Heart left ventricle (tissue), 16 donors: Measurements from ENCODE around the gene LPAR5. TPM values are rescaled to one million over a fixed set of nuclear protein-coding genes. Genes with fewer than 3 reads are reported as not detected.
A peak's percentile ranks its signal among the peaks of the same experiment; 100 is the strongest.

ENCODE experiments used
- ATAC-seq, 4 donors: fragments of 200-7000 bp; cut with Tn5 transposase; one replicate each; pipeline ENCODE4 v1.9.1; 2020 to 2022; ENCODE audit warnings: moderate library complexity in 4 of 4, mild to moderate bottlenecking in 3 of 4, moderate number of reproducible peaks in 1 of 4
- DNase-seq, 5 donors: peaks; one replicate each; pipeline ENCODE4 v3.0.0-alpha.2; 2020
- H3K27ac ChIP-seq, 12 donors: fragments of 200-600 bp; sonication (generic) in 4 of 12; one replicate each; pipeline versions ENCODE4 v1.5.0 to v1.8.0; 2016 to 2022; ENCODE audit warnings: mild to moderate bottlenecking in 2 of 12
- H3K27me3 ChIP-seq, 9 donors: fragments of 200-600 bp; sonication (generic) in 2 of 9; one replicate each; pipeline versions ENCODE4 v1.5.1 to v1.8.0; 2016 to 2022; ENCODE audit warnings: mild to moderate bottlenecking in 3 of 9
- H3K36me3 ChIP-seq, 9 donors: fragments of 200-600 bp; sonication (generic) in 2 of 9; one replicate each; pipeline versions ENCODE4 v1.5.0 to v1.8.0; 2018 to 2022; ENCODE audit warnings: mild to moderate bottlenecking in 2 of 9
- H3K4me1 ChIP-seq, 12 donors: fragments of 200-600 bp; sonication (generic) in 4 of 12; one replicate each; pipeline versions ENCODE4 v1.5.0 to v1.8.0; 2016 to 2022; ENCODE audit warnings: mild to moderate bottlenecking in 3 of 12
- H3K4me3 ChIP-seq, 12 donors: fragments of 200-600 bp; sonication (generic) in 4 of 12; one replicate each; pipeline versions ENCODE4 v1.5.0 to v1.8.0; 2017 to 2022; ENCODE audit warnings: mild to moderate bottlenecking in 9 of 12, moderate library complexity in 4 of 12
- H3K9me3 ChIP-seq, 12 donors: fragments of 200-600 bp; sonication (generic) in 4 of 12; one replicate each; pipeline versions ENCODE4 v1.5.0 to v1.8.0; 2016 to 2022; ENCODE audit warnings: mild to moderate bottlenecking in 1 of 12
- POLR2A ChIP-seq, 2 donors: fragments of 450-650 bp; IDR thresholded peaks; one replicate each; pipeline ENCODE4 v1.6.1; 2017; ENCODE audit warnings: antibody characterized with exemption in 2 of 2, mild to moderate bottlenecking in 2 of 2, moderate library complexity in 2 of 2
- WGBS, 4 donors: extraction: QIAGEN DNeasy Blood & Tissue Kit in 2 of 4; methylation state at CpG; one replicate each; pipeline versions ENCODE4 v1.1.5 to v1.1.7; 2013 to 2018; 5-methylcytosine and 5-hydroxymethylcytosine counted together
- intact Hi-C, 10 donors: fragments of 100-400 bp; cut with DNase I; formaldehyde crosslinking; loops; one replicate each; pipeline versions ENCODE4 v1.11.1 to v1.14.2; 2022
- long read RNA-seq, 3 donors: library from polyadenylated mRNA; unstranded; transcript quantifications; one replicate each; pipeline ENCODE4 v2.0.0, GENCODE V29; 2020 to 2021
- polyA plus RNA-seq, 2 donors: library from polyadenylated mRNA; stranded (reverse); fragments of 200-250 nt; gene quantifications; one replicate each; pipeline ENCODE4 v1.2.3, GENCODE V29; 2013
- total RNA-seq, 9 donors: library from RNA; depleted of rRNA in 2 of 9; stranded (reverse); fragments of >200 nt in 2 of 9; fragmentation: NEBNext Ultra II Directional in 3 of 9; extraction: Animal tissue kit (Norgen Biotek cat#: 25700) in 3 of 9; gene quantifications; one replicate each; pipeline versions ENCODE4 v1.1.0 to v1.2.4, GENCODE V29; 2016 to 2023
- TF ChIP-seq, protein P1 (sequence below), 12 donors: fragments of 200-600 bp; sonication (generic) in 4 of 12; IDR thresholded peaks; one replicate each; pipeline versions ENCODE4 v1.5.0 to v1.8.0; 2018 to 2022; ENCODE audit warnings: antibody characterized with exemption in 12 of 12, mild to moderate bottlenecking in 5 of 12
- donor health status: ischemic (EF 13 %, LVEDD 7.1; RV severe dilation, severe dysfunction).
- donor health status: healthy with polysubstance abuse.
- donor health status: DM: no; HTN: yes; CAD: no.
- donor health status: DM: no; HTN: no; CAD: no.
- donor health status: ischemic (EF 25% LVEDD 6.9; RV normal size, moderate dysfunction).
- donor health status: ischemic (EF 25% LVEDD 5.7; RV mildly dilated, moderate dysfunction).
- donor health status: healthy.
- donor health status: DM: yes; HTN: yes; CAD: no.
- donor health status: ischemic (EF 35%, LVEDD 5.7; RV mildly dilated, moderate dysfunction).
- donor health status: nonischemic (EF 11% LVEDD 7.7; RV severe dilation, severe dysfunction).
- donor health status: DM: yes; HTN: yes; CAD: no.
- donor health status: PGD.
- donor health status: ischemic (EF 29% LVEDD 5.4; RV normal size, mild dysfunction).
- donor health status: nonischemic (EF 23%, LVEDD 6.1; RV moderate dilation, normal function).

LPAR5 gene
- 10 to 100 TPM in 1 of 9 donors, 1 to 10 TPM in 8; 3.7 to 11.7 (median 4.8) TPM for total RNA-seq
- 1 to 10 TPM; 3.5 to 4.7 TPM for polyA plus RNA-seq
- long read RNA-seq, donor 1, partial matches to known transcripts, result 0 of 15 reads
- long read RNA-seq, donor 1, other reads (novel, unspliced or antisense), result 11 of 15 reads
- long read RNA-seq, donor 2, partial matches to known transcripts, result 0 of 10 reads
- long read RNA-seq, donor 2, other reads (novel, unspliced or antisense), result 8 of 10 reads
- long read RNA-seq, donor 3, partial matches to known transcripts, result 0 of 9 reads
- long read RNA-seq, donor 3, other reads (novel, unspliced or antisense), result 6 of 9 reads

DNA sequence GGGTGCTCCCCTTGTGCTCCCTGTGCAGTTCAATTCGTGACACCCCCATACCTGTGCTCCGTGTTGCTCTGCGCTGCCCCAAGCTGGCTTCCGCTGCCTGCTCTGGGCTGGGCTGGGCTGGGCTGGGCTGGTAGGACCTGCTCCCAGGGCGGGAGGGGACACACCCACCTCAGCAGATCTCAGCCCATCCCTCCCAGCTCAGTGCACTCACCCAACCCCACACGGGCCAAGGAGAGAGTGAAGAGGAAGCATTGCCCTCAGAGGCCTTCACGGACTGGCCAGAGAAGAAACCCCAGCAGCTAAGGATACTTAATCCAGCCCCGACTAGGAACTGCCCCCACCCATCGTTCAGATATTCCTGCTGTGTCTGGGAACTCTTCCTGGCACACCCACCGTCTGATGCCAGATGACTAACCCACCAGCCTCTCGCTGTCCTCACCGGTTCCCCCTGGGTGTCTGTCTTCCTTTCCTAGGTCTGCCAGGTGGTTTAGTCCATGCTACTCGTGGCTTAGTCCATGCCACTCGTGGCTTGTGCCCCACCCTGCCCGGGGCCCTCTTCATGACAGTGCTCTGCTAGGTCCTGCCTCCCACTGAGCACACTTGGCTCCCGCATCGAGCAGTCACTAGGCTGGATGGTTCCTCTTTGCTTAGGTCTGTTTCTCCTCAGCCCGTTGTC, at the start of gene LPAR5:
TSS of gene LPAR5 (minus strand) at position 104 of the 676 bp plus-strand sequence. CDS start 14,711 bp downstream, outside the sequence.
- Histone ChIP-seq H3K4me3 (peak within 1 kb of the TSS in 3 of 12 donors; percentile 6 to 37 (median 29)), H3K9me3 (no peaks in the 10 kb centered on the region), H3K36me3 (no peaks in the 10 kb centered on the region), H3K27me3 (peaks cover 0 to 6% (median 0%) of the 10 kb centered on the region in 9 donors), H3K4me1 (peaks cover 0 to 74% (median 0%) of the 10 kb centered on the region in 12 donors), H3K27ac (peak within 1 kb of the TSS in 3 of 12 donors; percentile 19 to 62 (median 41))
- intact Hi-C loops, result no loop called here
- DNase-seq, result peak in 2 of 5 donors; percentile 25 to 44
- TF ChIP-seq POLR2A (IDR thresholded peaks at IDR 0.05), result no peak
- TF ChIP-seq, protein P1, sequence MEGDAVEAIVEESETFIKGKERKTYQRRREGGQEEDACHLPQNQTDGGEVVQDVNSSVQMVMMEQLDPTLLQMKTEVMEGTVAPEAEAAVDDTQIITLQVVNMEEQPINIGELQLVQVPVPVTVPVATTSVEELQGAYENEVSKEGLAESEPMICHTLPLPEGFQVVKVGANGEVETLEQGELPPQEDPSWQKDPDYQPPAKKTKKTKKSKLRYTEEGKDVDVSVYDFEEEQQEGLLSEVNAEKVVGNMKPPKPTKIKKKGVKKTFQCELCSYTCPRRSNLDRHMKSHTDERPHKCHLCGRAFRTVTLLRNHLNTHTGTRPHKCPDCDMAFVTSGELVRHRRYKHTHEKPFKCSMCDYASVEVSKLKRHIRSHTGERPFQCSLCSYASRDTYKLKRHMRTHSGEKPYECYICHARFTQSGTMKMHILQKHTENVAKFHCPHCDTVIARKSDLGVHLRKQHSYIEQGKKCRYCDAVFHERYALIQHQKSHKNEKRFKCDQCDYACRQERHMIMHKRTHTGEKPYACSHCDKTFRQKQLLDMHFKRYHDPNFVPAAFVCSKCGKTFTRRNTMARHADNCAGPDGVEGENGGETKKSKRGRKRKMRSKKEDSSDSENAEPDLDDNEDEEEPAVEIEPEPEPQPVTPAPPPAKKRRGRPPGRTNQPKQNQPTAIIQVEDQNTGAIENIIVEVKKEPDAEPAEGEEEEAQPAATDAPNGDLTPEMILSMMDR (IDR thresholded peaks at IDR 0.05), result no peak
- peak in 3 of 4 donors; percentile 35 to 58 (median 49) for ATAC-seq
- WGBS, 4 donors, result 60 to 76% (median 64%) methylated on average over 18 of the region's 18 CpGs

DNA sequence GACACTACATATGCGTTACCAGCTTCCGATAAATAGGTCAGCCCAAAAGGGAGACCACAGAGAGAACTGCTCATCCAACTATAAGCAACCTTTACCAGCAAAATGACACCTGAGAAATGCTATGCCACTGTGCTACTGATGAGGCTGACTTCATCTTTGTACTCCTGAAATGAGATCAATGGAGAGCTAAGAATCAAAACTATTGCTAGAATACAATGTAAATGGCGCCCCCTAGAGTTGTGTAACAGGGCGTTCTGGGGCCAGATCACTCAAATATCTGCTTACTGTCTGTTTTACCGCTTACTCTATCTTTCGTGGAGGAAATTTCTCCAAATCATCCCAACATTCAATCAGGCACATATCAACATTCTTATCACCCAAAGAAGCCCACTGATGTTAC, 48.9 kb upstream of the LPAR5 start:
- 70 to 72% (median 70%) methylated on average over 6 of the region's 6 CpGs for WGBS, 4 donors
- peaks cover 0 to 68% (median 36%) of the 10 kb centered on the region in 9 donors for H3K36me3 ChIP-seq
- no peak for DNase-seq
- no peak for ATAC-seq
- intact Hi-C loops, result loop anchor here in 2 of 10 donors (2.0 to 5.0 kb wide), 2 partner anchors 16 to 38 kb away; partner anchors contain the start of gene COPS7A (in 1 of the 2)
- H3K27me3 ChIP-seq, result no peaks in the 10 kb centered on the region
- H3K4me1 ChIP-seq, result peaks cover 0 to 39% (median 23%) of the 10 kb centered on the region in 12 donors
- H3K4me3 ChIP-seq, result no peak overlapping the region
- TF ChIP-seq, protein P1 (IDR thresholded peaks at IDR 0.05), result peak in 10 of 12 donors; percentile 23 to 52 (median 45)
- no peak for TF ChIP-seq POLR2A (IDR thresholded peaks at IDR 0.05)
- H3K27ac ChIP-seq, result no peak overlapping the region
- no peaks in the 10 kb centered on the region for H3K9me3 ChIP-seq

DNA sequence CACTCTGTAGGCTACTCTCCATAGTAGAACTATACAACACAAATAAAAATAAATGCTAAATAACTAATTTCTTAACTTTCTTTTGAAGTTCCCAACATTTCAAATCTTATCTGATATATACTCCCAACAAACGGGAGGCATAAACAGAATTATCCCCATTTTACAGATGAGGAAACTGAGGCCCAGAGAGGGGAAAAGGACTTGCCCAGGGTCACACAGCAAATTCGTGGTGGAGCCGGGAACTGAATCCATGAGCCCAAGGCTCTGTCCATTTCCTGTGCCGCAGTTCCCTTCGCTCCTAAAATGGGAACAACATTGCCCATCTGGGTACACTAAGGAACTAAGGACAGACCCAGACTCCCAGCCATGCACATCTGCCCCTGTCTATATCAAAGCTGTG, 41.2 kb upstream of the LPAR5 start:
- intact Hi-C loops, result no loop called here
- Histone ChIP-seq H3K36me3 (peaks cover 7 to 99% (median 93%) of the 10 kb centered on the region in 9 donors), H3K4me1 (no peaks in the 10 kb centered on the region), H3K27me3 (no peaks in the 10 kb centered on the region), H3K9me3 (no peaks in the 10 kb centered on the region), H3K27ac (no peak overlapping the region), H3K4me3 (no peak overlapping the region)
- 86 to 94% (median 93%) methylated on average over 5 of the region's 5 CpGs for WGBS, 4 donors
- DNase-seq (no peak), ATAC-seq (no peak)
- TF ChIP-seq, protein P1 (IDR thresholded peaks at IDR 0.05), result no peak
- no peak for TF ChIP-seq POLR2A (IDR thresholded peaks at IDR 0.05)

DNA sequence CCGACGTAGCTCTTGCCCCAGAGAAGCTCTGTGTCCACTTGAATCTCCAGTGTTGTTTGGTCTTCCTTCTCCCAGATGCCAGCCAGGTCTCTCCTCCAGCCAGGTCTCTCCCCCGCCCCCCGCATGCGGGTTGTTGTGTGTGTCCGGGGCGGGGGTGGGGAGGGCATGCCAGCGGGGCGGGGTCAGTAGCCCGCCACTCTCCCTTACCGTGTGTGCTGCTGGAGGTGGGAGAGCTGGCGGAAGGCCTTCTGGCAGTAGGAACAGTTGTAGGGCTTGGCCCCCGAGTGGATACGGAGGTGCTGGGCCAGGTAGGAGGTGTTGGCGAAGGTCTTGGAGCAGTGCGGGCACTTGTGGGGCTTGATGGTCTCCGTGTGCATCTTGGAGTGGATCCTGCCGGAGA, 36.4 kb upstream of the LPAR5 start:
- Histone ChIP-seq H3K4me1 (no peaks in the 10 kb centered on the region), H3K27ac (no peak overlapping the region), H3K27me3 (no peaks in the 10 kb centered on the region), H3K9me3 (no peaks in the 10 kb centered on the region), H3K4me3 (no peak overlapping the region), H3K36me3 (peaks cover 3 to 100% (median 99%) of the 10 kb centered on the region in 9 donors)
- ATAC-seq (peak in 1 of 4 donors; percentile 33), DNase-seq (no peak)
- TF ChIP-seq, protein P1 (IDR thresholded peaks at IDR 0.05), result no peak
- TF ChIP-seq POLR2A (IDR thresholded peaks at IDR 0.05), result no peak
- intact Hi-C loops, result no loop called here
- 87 to 91% (median 89%) methylated on average over 18 of the region's 18 CpGs for WGBS, 4 donors
